ENCODE results near the gene LRRC70.

The LRRC70 gene

GRCh38 chr5:62568143-62568542 is 10.5 kb upstream of the LRRC70 start:
- peaks cover 63% of the 10 kb centered on the region for H3K36me3 Mint-ChIP-seq (ENCODE audit: low read depth)
- no peak overlapping the region for H3K27ac Mint-ChIP-seq
- TF ChIP-seq CTCF (IDR thresholded peaks at IDR 0.05; ENCODE audit: unreplicated experiment in 3 of 3), result no peak
- no peaks in the 10 kb centered on the region for H3K27me3 Mint-ChIP-seq (ENCODE audit: low read depth)
- H3K9me3 Mint-ChIP-seq, result peaks cover 36% of the 10 kb centered on the region
- H3K4me3 Mint-ChIP-seq, result no peak overlapping the region
- H3K4me1 Mint-ChIP-seq, result no peaks in the 10 kb centered on the region

- Mint-ChIP-seq H3K27me3 (ENCODE audit: low read depth) (no peaks in the 10 kb centered on the region), H3K27ac (no peak overlapping the region)
These were observed 9.7 kb upstream of the LRRC70 start for GRCh38 chr5:62568800-62569432.

GRCh38 chr5:62569470-62569869 is 9.1 kb upstream of the LRRC70 start:
- no peak overlapping the region for H3K27ac Mint-ChIP-seq
- peaks cover 4% of the 10 kb centered on the region for H3K4me1 Mint-ChIP-seq
- no peak overlapping the region for H3K4me3 Mint-ChIP-seq
- H3K9me3 Mint-ChIP-seq, result peaks cover 36% of the 10 kb centered on the region
- TF ChIP-seq CTCF (IDR thresholded peaks at IDR 0.05; ENCODE audit: unreplicated experiment in 3 of 3), result no peak
- H3K27me3 Mint-ChIP-seq (ENCODE audit: low read depth), result no peaks in the 10 kb centered on the region
- peaks cover 56% of the 10 kb centered on the region for H3K36me3 Mint-ChIP-seq (ENCODE audit: low read depth)

More at GRCh38 chr5:62568800-62569432, 9.7 kb upstream of the LRRC70 start:
- H3K36me3 Mint-ChIP-seq (ENCODE audit: low read depth), result peaks cover 60% of the 10 kb centered on the region
- TF ChIP-seq CTCF (IDR thresholded peaks at IDR 0.05; ENCODE audit: unreplicated experiment in 3 of 3), result no peak
- no peak overlapping the region for H3K4me3 Mint-ChIP-seq
- no peaks in the 10 kb centered on the region for H3K4me1 Mint-ChIP-seq
- H3K9me3 Mint-ChIP-seq, result peaks cover 36% of the 10 kb centered on the region

- no peak for TF ChIP-seq CTCF (IDR thresholded peaks at IDR 0.05; ENCODE audit: unreplicated experiment in 3 of 3)
- peaks cover 6% of the 10 kb centered on the region for H3K4me1 Mint-ChIP-seq
These were observed 5.6 kb upstream of the LRRC70 start for GRCh38 chr5:62572918-62573514.

GRCh38 chr5:62574599-62574998 is 4.0 kb upstream of the LRRC70 start:
- Mint-ChIP-seq H3K4me1 (peaks cover 6% of the 10 kb centered on the region), H3K27ac (no peak overlapping the region), H3K4me3 (no peak overlapping the region), H3K27me3 (ENCODE audit: low read depth) (no peaks in the 10 kb centered on the region), H3K36me3 (ENCODE audit: low read depth) (peaks cover 6% of the 10 kb centered on the region), H3K9me3 (peaks cover 3% of the 10 kb centered on the region)
- TF ChIP-seq CTCF (IDR thresholded peaks at IDR 0.05; ENCODE audit: unreplicated experiment in 3 of 3), result no peak

More at GRCh38 chr5:62572918-62573514, 5.6 kb upstream of the LRRC70 start:
- peaks cover 21% of the 10 kb centered on the region for H3K36me3 Mint-ChIP-seq (ENCODE audit: low read depth)
- no peak overlapping the region for H3K27ac Mint-ChIP-seq
- H3K4me3 Mint-ChIP-seq, result no peak overlapping the region
- H3K9me3 Mint-ChIP-seq, result peaks cover 15% of the 10 kb centered on the region
- H3K27me3 Mint-ChIP-seq (ENCODE audit: low read depth), result no peaks in the 10 kb centered on the region

- Mint-ChIP-seq H3K4me3 (no peak overlapping the region), H3K36me3 (ENCODE audit: low read depth) (peaks cover 6% of the 10 kb centered on the region), H3K4me1 (peaks cover 6% of the 10 kb centered on the region), H3K9me3 (peaks cover 3% of the 10 kb centered on the region), H3K27me3 (ENCODE audit: low read depth) (no peaks in the 10 kb centered on the region), H3K27ac (no peak overlapping the region)
- no peak for TF ChIP-seq CTCF (IDR thresholded peaks at IDR 0.05; ENCODE audit: unreplicated experiment in 3 of 3)
These were observed 3.6 kb upstream of the LRRC70 start for GRCh38 chr5:62575066-62575465.

All from nephron (organoid).